ENCODE results near the gene DPM3. TPM values are rescaled to one million over a fixed set of nuclear protein-coding genes. Genes with fewer than 3 reads are reported as not detected.

The DPM3 gene
- total and polyA plus RNA-seq, 2 donors (not counting 3 experiments of a cell fraction or from before 2014, with no cell fraction given), result 69.6 to 258 TPM

DNA sequence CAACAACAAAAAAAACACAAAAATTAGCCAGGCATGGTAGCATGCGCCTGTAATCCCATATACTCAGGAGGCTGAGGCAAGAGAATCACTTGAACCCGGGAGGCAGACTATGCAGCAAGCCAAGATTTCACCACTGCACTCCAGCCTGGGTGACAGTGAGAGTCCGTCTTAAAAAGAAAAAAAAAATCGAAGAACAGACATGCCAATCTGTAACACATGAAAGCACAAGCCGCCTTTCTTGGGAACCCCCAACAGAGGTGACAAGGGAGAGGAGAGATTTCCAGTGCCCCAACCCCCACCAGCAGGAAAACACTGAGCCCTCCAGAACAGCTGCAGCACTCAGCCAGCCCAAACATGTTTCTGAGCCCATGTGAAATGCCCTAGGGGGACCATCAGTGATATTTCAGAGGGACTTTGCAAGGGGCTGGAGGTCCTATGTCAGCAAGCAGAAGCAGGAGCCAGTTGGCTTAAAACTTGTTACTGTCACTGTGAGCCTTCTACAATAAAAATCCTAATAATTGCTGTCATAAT is 26.8 kb downstream of the DPM3 start:
- BruUV-seq (replicated peaks), result no TSS peak

More for the DNA sequence above, 26.8 kb downstream of the DPM3 start:
- no peak overlapping the region for H3K4me2 ChIP-seq (ENCODE audit: insufficient read depth, low read length)
- dilution Hi-C loops (cut with MboI; ENCODE audit: extremely low pct_ligation_motif_present, low sequenced_read_pairs), result no loop called here
- no peaks in the 10 kb centered on the region for H4K20me1 ChIP-seq (replicated peaks; ENCODE audit: control insufficient read depth, extremely low read depth, insufficient read depth, low read length)
- no peaks in the 10 kb centered on the region for H3K4me1 ChIP-seq (ENCODE audit: control insufficient read depth, extremely low read depth, insufficient read depth, low read length)
- no peak for FAIRE-seq
- no peak for DNase-seq (ENCODE audit: low read depth, low spot score)
- H3K27me3 ChIP-seq (ENCODE audit: control insufficient read depth in 2 of 2, insufficient read depth in 2 of 2, low read length in 2 of 2), result peaks cover 0 to under 1% of the 10 kb centered on the region in 2 experiments
- no peak overlapping the region for H3K27ac ChIP-seq (ENCODE audit: insufficient read depth, low read depth, low read length)
- no peaks in the 10 kb centered on the region for H3K36me3 ChIP-seq (ENCODE audit: control insufficient read depth in 2 of 2, extremely low read depth in 1 of 2, insufficient read depth in 2 of 2, low read length in 2 of 2)
- H2AFZ ChIP-seq (ENCODE audit: low read depth, low read length), result no peak overlapping the region
- CTCF ChIA-PET, result interaction anchor here (0.8 kb wide), 1 partner anchor 54 kb away, joined by 3 read pairs; no protein-coding TSS in a partner anchor
- POLR2A ChIA-PET, result no interaction called here
- H3K79me2 ChIP-seq (ENCODE audit: control insufficient read depth, insufficient read depth, low read length), result no peaks in the 10 kb centered on the region
- H3K4me3 ChIP-seq (replicated peaks in 1 of 3; ENCODE audit: insufficient read depth in 1 of 3, low read depth in 1 of 3, low read length in 3 of 3), result no peak overlapping the region
- no peaks in the 10 kb centered on the region for H3K9me3 ChIP-seq (replicated peaks; ENCODE audit: control insufficient read depth, insufficient read depth, low read length)
- intact Hi-C loops (cut with micrococcal nuclease), result no loop called here
- no peak overlapping the region for H3K9ac ChIP-seq (replicated peaks; ENCODE audit: extremely low read depth, insufficient read depth, low read length)
- TF ChIP-seq, protein P1, sequence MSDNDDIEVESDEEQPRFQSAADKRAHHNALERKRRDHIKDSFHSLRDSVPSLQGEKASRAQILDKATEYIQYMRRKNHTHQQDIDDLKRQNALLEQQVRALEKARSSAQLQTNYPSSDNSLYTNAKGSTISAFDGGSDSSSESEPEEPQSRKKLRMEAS (IDR thresholded peaks at IDR 0.05; ENCODE audit: insufficient read depth, insufficient read length), result no peak
- no peak for TF ChIP-seq POLR2AphosphoS5 (IDR thresholded peaks at IDR 0.05; ENCODE audit: insufficient read depth, low read depth, low read length)
- no peak for TF ChIP-seq FOS (IDR thresholded peaks at IDR 0.05; ENCODE audit: borderline replicate concordance, insufficient read depth, low read length)
- TF ChIP-seq, protein P2, sequence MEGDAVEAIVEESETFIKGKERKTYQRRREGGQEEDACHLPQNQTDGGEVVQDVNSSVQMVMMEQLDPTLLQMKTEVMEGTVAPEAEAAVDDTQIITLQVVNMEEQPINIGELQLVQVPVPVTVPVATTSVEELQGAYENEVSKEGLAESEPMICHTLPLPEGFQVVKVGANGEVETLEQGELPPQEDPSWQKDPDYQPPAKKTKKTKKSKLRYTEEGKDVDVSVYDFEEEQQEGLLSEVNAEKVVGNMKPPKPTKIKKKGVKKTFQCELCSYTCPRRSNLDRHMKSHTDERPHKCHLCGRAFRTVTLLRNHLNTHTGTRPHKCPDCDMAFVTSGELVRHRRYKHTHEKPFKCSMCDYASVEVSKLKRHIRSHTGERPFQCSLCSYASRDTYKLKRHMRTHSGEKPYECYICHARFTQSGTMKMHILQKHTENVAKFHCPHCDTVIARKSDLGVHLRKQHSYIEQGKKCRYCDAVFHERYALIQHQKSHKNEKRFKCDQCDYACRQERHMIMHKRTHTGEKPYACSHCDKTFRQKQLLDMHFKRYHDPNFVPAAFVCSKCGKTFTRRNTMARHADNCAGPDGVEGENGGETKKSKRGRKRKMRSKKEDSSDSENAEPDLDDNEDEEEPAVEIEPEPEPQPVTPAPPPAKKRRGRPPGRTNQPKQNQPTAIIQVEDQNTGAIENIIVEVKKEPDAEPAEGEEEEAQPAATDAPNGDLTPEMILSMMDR (IDR thresholded peaks at IDR 0.05; ENCODE audit: extremely low read depth in 1 of 2, insufficient read depth in 1 of 2, low read depth in 1 of 2, low read length in 2 of 2), result no peak
- no peak for TF ChIP-seq EZH2 (IDR thresholded peaks at IDR 0.05; ENCODE audit: borderline replicate concordance, low read depth, low read length, severe bottlenecking)
- TF ChIP-seq MYC (IDR thresholded peaks at IDR 0.05; ENCODE audit: low read depth, low read length), result no peak
- TF ChIP-seq GATA2 (IDR thresholded peaks at IDR 0.05; ENCODE audit: insufficient read depth, insufficient read length, low read depth, low read length), result no peak
- no peak for TF ChIP-seq JUN (IDR thresholded peaks at IDR 0.05; ENCODE audit: borderline replicate concordance, insufficient read depth, insufficient read length, low read depth)
- no peak for TF ChIP-seq POLR2A (IDR thresholded peaks at IDR 0.05; ENCODE audit: low read depth, low read length)
- no peaks in the 10 kb centered on the region for H3K9me1 ChIP-seq (replicated peaks; ENCODE audit: control insufficient read depth, extremely low read depth, insufficient read depth, low read length)

Data from endothelial cell of umbilical vein (primary cell).